ENCODE measurements around the gene DCTN3. TPM values are rescaled to one million over a fixed set of nuclear protein-coding genes. Genes with fewer than 3 reads are reported as not detected.

Gene DCTN3
- total and polyA plus RNA-seq, 10 of the 15 experiments (the other 5 are each of a cell fraction or from before 2014, with no cell fraction given), result 19.0 to 120 (median 71.8) TPM

DNA sequence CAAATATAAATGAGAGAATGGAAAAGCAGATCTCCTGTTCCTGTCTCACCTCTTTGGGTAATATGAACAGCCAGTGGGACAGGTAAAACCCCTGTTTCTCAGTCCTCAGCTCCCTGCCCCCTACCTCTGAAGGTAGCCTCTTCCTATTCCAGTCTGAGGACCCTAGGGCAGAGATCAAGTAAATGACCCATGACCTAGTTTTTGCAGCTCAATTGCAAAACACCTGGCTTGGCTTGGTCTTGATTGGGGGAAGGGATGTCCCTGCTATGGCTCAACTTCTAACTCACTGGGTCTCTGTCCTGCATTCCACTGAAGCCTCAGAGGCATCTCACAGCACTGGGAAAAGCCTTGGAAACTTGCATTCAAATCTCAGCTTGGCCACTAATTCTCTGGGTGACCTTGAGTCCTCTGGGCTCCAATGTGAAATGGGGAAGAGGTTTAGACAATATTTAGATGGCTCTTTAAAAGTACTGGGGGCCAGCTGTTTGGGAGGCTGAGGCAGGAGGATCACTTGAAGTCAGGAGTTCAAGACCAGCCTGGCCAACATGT lies 24.5 kb upstream of the DCTN3 start:
- Histone ChIP-seq H3K9ac (ENCODE audit: control insufficient read depth, insufficient read depth, low read length) (no peak overlapping the region), H3K79me2 (ENCODE audit: control insufficient read depth, insufficient read depth, low read length) (peaks cover 17% of the 10 kb centered on the region), H4K20me1 (ENCODE audit: control insufficient read depth, insufficient read depth) (no peaks in the 10 kb centered on the region; the same call in 1 of the 2 replicates), H3K27ac (ENCODE audit: control insufficient read depth, insufficient read depth) (no peak overlapping the region), H3K4me1 (ENCODE audit: control insufficient read depth, insufficient read depth, low read length) (peaks cover 14% of the 10 kb centered on the region), H3K9me3 (replicated peaks; ENCODE audit: control insufficient read depth, insufficient read depth, low read length) (no peaks in the 10 kb centered on the region), H2AFZ (ENCODE audit: control insufficient read depth, low read depth, low read length) (no peak overlapping the region), H3K4me2 (ENCODE audit: control insufficient read depth, insufficient read depth) (no peak overlapping the region), H3K36me3 (ENCODE audit: control insufficient read depth in 2 of 2, insufficient read depth in 2 of 2, low read length in 1 of 2) (peaks cover 2 to 7% of the 10 kb centered on the region in 2 experiments; a peak in 3 of 4 replicates), H3K27me3 (replicated peaks in 1 of 2; ENCODE audit: control insufficient read depth in 2 of 2, insufficient read depth in 2 of 2, low read length in 1 of 2) (no peaks in the 10 kb centered on the region), H3K4me3 (no peak overlapping the region)
- FAIRE-seq (no peak), DNase-seq (ENCODE audit: low read depth, low spot score) (no peak), ATAC-seq (no peak)
- intact Hi-C loops (cut with micrococcal nuclease; ENCODE audit: unreplicated experiment) (no loop called here), in situ Hi-C loops (cut with MboI) (loop anchor here (5.0 kb wide), 1 partner anchor 53 kb away; no protein-coding TSS in a partner anchor)
- RAD21 ChIA-PET (ENCODE audit: unreplicated experiment), result no interaction called here
- POLR2A ChIA-PET, result interaction anchor here (0.8 kb wide), 1 partner anchor 9 kb away, joined by 4 read pairs; no protein-coding TSS in a partner anchor
- SMC1A ChIA-PET (ENCODE audit: uncharacterized antibody, unreplicated experiment), result interaction anchor here (0.6 to 1.6 kb wide), 4 partner anchors 10 to 1009 kb away, joined by 3 to 4 read pairs (median 4); no protein-coding TSS in a partner anchor
- CTCF ChIA-PET, result interaction anchor here (1.2 to 5.9 kb wide), 2 partner anchors 9 to 11 kb away, joined by 3 to 103 read pairs; partner anchors contain the start of gene SIGMAR1
- no TSS peak for BruUV-seq (replicated peaks)
- TF ChIP-seq RCOR1 (conservative IDR thresholded peaks at IDR 0.05; ENCODE audit: low read depth, low read length), result no peak
- TF ChIP-seq KLF5 (IDR thresholded peaks at IDR 0.05; ENCODE audit: partially characterized antibody), result no peak
- TF ChIP-seq PAX5 (IDR thresholded peaks at IDR 0.05; ENCODE audit: borderline replicate concordance, low read depth, low read length), result no peak
- no peak for TF ChIP-seq BRCA1 (IDR thresholded peaks at IDR 0.05; ENCODE audit: low read depth, low read length)
- TF ChIP-seq HDAC6 (IDR thresholded peaks at IDR 0.05; ENCODE audit: unreplicated experiment), result no peak
- TF ChIP-seq, protein P1, sequence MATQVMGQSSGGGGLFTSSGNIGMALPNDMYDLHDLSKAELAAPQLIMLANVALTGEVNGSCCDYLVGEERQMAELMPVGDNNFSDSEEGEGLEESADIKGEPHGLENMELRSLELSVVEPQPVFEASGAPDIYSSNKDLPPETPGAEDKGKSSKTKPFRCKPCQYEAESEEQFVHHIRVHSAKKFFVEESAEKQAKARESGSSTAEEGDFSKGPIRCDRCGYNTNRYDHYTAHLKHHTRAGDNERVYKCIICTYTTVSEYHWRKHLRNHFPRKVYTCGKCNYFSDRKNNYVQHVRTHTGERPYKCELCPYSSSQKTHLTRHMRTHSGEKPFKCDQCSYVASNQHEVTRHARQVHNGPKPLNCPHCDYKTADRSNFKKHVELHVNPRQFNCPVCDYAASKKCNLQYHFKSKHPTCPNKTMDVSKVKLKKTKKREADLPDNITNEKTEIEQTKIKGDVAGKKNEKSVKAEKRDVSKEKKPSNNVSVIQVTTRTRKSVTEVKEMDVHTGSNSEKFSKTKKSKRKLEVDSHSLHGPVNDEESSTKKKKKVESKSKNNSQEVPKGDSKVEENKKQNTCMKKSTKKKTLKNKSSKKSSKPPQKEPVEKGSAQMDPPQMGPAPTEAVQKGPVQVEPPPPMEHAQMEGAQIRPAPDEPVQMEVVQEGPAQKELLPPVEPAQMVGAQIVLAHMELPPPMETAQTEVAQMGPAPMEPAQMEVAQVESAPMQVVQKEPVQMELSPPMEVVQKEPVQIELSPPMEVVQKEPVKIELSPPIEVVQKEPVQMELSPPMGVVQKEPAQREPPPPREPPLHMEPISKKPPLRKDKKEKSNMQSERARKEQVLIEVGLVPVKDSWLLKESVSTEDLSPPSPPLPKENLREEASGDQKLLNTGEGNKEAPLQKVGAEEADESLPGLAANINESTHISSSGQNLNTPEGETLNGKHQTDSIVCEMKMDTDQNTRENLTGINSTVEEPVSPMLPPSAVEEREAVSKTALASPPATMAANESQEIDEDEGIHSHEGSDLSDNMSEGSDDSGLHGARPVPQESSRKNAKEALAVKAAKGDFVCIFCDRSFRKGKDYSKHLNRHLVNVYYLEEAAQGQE (IDR thresholded peaks at IDR 0.05; ENCODE audit: low read depth, low read length), result no peak
- TF ChIP-seq, protein P2, sequence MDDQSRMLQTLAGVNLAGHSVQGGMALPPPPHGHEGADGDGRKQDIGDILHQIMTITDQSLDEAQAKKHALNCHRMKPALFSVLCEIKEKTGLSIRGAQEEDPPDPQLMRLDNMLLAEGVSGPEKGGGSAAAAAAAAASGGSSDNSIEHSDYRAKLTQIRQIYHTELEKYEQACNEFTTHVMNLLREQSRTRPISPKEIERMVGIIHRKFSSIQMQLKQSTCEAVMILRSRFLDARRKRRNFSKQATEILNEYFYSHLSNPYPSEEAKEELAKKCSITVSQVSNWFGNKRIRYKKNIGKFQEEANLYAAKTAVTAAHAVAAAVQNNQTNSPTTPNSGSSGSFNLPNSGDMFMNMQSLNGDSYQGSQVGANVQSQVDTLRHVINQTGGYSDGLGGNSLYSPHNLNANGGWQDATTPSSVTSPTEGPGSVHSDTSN (IDR thresholded peaks at IDR 0.05; ENCODE audit: insufficient replicate concordance, low read depth, low read length), result no peak
- no peak for TF ChIP-seq TAF1 (IDR thresholded peaks at IDR 0.05; ENCODE audit: borderline replicate concordance, low read depth, low read length)
- TF ChIP-seq, protein P3, sequence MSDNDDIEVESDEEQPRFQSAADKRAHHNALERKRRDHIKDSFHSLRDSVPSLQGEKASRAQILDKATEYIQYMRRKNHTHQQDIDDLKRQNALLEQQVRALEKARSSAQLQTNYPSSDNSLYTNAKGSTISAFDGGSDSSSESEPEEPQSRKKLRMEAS (IDR thresholded peaks at IDR 0.05; ENCODE audit: low read depth, low read length), result no peak
- TF ChIP-seq, protein P4, sequence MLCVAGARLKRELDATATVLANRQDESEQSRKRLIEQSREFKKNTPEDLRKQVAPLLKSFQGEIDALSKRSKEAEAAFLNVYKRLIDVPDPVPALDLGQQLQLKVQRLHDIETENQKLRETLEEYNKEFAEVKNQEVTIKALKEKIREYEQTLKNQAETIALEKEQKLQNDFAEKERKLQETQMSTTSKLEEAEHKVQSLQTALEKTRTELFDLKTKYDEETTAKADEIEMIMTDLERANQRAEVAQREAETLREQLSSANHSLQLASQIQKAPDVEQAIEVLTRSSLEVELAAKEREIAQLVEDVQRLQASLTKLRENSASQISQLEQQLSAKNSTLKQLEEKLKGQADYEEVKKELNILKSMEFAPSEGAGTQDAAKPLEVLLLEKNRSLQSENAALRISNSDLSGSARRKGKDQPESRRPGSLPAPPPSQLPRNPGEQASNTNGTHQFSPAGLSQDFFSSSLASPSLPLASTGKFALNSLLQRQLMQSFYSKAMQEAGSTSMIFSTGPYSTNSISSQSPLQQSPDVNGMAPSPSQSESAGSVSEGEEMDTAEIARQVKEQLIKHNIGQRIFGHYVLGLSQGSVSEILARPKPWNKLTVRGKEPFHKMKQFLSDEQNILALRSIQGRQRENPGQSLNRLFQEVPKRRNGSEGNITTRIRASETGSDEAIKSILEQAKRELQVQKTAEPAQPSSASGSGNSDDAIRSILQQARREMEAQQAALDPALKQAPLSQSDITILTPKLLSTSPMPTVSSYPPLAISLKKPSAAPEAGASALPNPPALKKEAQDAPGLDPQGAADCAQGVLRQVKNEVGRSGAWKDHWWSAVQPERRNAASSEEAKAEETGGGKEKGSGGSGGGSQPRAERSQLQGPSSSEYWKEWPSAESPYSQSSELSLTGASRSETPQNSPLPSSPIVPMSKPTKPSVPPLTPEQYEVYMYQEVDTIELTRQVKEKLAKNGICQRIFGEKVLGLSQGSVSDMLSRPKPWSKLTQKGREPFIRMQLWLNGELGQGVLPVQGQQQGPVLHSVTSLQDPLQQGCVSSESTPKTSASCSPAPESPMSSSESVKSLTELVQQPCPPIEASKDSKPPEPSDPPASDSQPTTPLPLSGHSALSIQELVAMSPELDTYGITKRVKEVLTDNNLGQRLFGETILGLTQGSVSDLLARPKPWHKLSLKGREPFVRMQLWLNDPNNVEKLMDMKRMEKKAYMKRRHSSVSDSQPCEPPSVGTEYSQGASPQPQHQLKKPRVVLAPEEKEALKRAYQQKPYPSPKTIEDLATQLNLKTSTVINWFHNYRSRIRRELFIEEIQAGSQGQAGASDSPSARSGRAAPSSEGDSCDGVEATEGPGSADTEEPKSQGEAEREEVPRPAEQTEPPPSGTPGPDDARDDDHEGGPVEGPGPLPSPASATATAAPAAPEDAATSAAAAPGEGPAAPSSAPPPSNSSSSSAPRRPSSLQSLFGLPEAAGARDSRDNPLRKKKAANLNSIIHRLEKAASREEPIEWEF (IDR thresholded peaks at IDR 0.05; ENCODE audit: insufficient replicate concordance, low read depth, low read length), result no peak
- no peak for TF ChIP-seq SPI1 (IDR thresholded peaks at IDR 0.05; ENCODE audit: borderline replicate concordance, insufficient read depth, low read depth, low read length)
- TF ChIP-seq STAT3 (IDR thresholded peaks at IDR 0.05; ENCODE audit: low read depth, low read length), result no peak
- no peak for TF ChIP-seq ZZZ3 (IDR thresholded peaks at IDR 0.05; ENCODE audit: control insufficient read depth, insufficient read length, low read depth)

Data from GM12878 (cell line).